Endodermal cell (in vitro differentiated cells): ENCODE results near the gene SORCS1. TPM values are rescaled to one million over a fixed set of nuclear protein-coding genes. Genes with fewer than 3 reads are reported as not detected.

Experiments used
- DNase-seq: peaks from one replicate; pipeline ENCODE4 v3.0.0-alpha.2; 2017
- H3K27ac ChIP-seq: 2 replicates; pipeline ENCODE4 v1.5.1; 2013; ENCODE audit warnings: mild to moderate bottlenecking, low read depth, low read length, moderate library complexity
- H3K27me3 ChIP-seq: 2 replicates; pipeline ENCODE4 v1.6.1; 2013; ENCODE audit warnings: mild to moderate bottlenecking, low read length, moderate library complexity; ENCODE audit not compliant: insufficient read depth, control insufficient read depth, poor library complexity, severe bottlenecking
- H3K36me3 ChIP-seq: 2 replicates; pipeline ENCODE4 v1.7.0; 2013; ENCODE audit warnings: mild to moderate bottlenecking, low read length, moderate library complexity; ENCODE audit not compliant: control insufficient read depth, insufficient read depth
- H3K4me1 ChIP-seq: one replicate; pipeline ENCODE4 v1.7.0; 2013; ENCODE audit warnings: low read length; ENCODE audit not compliant: control insufficient read depth, insufficient read depth
- H3K4me3 ChIP-seq: 2 replicates; pipeline ENCODE4 v1.5.1; 2013; ENCODE audit warnings: mild to moderate bottlenecking, low read length, moderate library complexity
- H3K9ac ChIP-seq: 2 replicates; pipeline ENCODE4 v1.6.1; 2013; ENCODE audit warnings: mild to moderate bottlenecking, low read length, moderate library complexity; ENCODE audit not compliant: poor library complexity, severe bottlenecking; ENCODE audit errors: extremely low read depth
- H3K9me3 ChIP-seq: 2 replicates; pipeline ENCODE4 v1.6.1; 2013; ENCODE audit warnings: mild to moderate bottlenecking, low read length, moderate library complexity; ENCODE audit not compliant: control insufficient read depth
- H3K27ac Mint-ChIP-seq: 2 replicates; pipeline ENCODE4 v1.8.0; 2020; ENCODE audit warnings: mixed read lengths
- H3K27me3 Mint-ChIP-seq: 2 replicates; pipeline ENCODE4 v1.8.0; 2021; ENCODE audit warnings: mild to moderate bottlenecking, mixed read lengths; ENCODE audit not compliant: insufficient read depth
- H3K36me3 Mint-ChIP-seq: 2 replicates; pipeline ENCODE4 v1.8.0; 2020; ENCODE audit warnings: low read depth, mixed read lengths
- H3K4me1 Mint-ChIP-seq: 2 replicates; pipeline ENCODE4 v1.8.0; 2020; ENCODE audit warnings: mixed read lengths
- H3K4me3 Mint-ChIP-seq: 2 replicates; pipeline ENCODE4 v1.8.0; 2020; ENCODE audit warnings: mild to moderate bottlenecking, moderate library complexity, mixed read lengths
- H3K9me3 Mint-ChIP-seq: 2 replicates; pipeline ENCODE4 v1.8.0; 2020; ENCODE audit warnings: mild to moderate bottlenecking, mixed read lengths
- CTCF ChIP-seq: fragments of 200-600 bp; sonication (generic); conservative IDR thresholded peaks from 2 replicates; pipeline ENCODE4 v1.5.0; 2021; ENCODE audit warnings: antibody characterized with exemption, mild to moderate bottlenecking
- WGBS, 2 experiments: methylation state at CpG; one replicate each; pipeline versions ENCODE4 v1.1.5 to v1.1.7; 2013; ENCODE audit warnings: missing lambda C conversion rate in 2 of 2, mixed read lengths in 1 of 2; ENCODE audit not compliant: insufficient coverage in 1 of 2, insufficient read length in 1 of 2; 5-methylcytosine and 5-hydroxymethylcytosine counted together
- total RNA-seq, 2 donors: library from RNA; stranded (reverse); fragmentation: NEBNext Ultra II Directional in 1 of 2; extraction: Animal tissue kit (Norgen Biotek cat#: 25700) in 1 of 2; gene quantifications; 2 replicates in 1 of 2; 3 replicates in 1 of 2; pipeline ENCODE4 v1.2.1, GENCODE V29; 2021

The SORCS1 gene
- total RNA-seq, 2 donors from 2014 or later: 57.4 to 79.6 TPM

GRCh38 chr10:106765241-106765754, 399.2 kb downstream of the SORCS1 start:
- no peak overlapping the region for H3K9ac ChIP-seq
- H3K27me3 ChIP-seq: no peaks in the 10 kb centered on the region
- DNase-seq: peak; percentile 62
- H3K36me3 ChIP-seq: peaks cover 28% of the 10 kb centered on the region
- H3K4me1 ChIP-seq: no peaks in the 10 kb centered on the region
- Mint-ChIP-seq H3K9me3 (no peaks in the 10 kb centered on the region), H3K36me3 (peaks cover 9% of the 10 kb centered on the region), H3K27ac (no peak overlapping the region), H3K4me1 (no peaks in the 10 kb centered on the region), H3K4me3 (no peak overlapping the region), H3K27me3 (no peaks in the 10 kb centered on the region)
- no peak overlapping the region for H3K27ac ChIP-seq
- H3K4me3 ChIP-seq: no peak overlapping the region
- 91 to 92% methylated on average over 1 of the region's 1 CpG for WGBS, 2 experiments
- TF ChIP-seq CTCF: peak; percentile 67
- H3K9me3 ChIP-seq: no peaks in the 10 kb centered on the region

- Mint-ChIP-seq H3K36me3 (peaks cover 9% of the 10 kb centered on the region), H3K4me3 (no peak overlapping the region), H3K4me1 (no peaks in the 10 kb centered on the region), H3K27me3 (no peaks in the 10 kb centered on the region), H3K9me3 (no peaks in the 10 kb centered on the region), H3K27ac (no peak overlapping the region)
- Histone ChIP-seq H3K4me1 (no peaks in the 10 kb centered on the region), H3K27ac (no peak overlapping the region), H3K36me3 (peaks cover 28% of the 10 kb centered on the region), H3K4me3 (no peak overlapping the region), H3K9ac (no peak overlapping the region), H3K27me3 (no peaks in the 10 kb centered on the region), H3K9me3 (no peaks in the 10 kb centered on the region)
- TF ChIP-seq CTCF: no peak
- DNase-seq: no peak
- WGBS, 2 experiments: 90 to 96% methylated on average over 5 to 6 of the region's 6 CpGs
Measured at GRCh38 chr10:106764360-106764759, 400.1 kb downstream of the SORCS1 start.

- DNase-seq: no peak
- Mint-ChIP-seq H3K4me3 (no peak overlapping the region), H3K9me3 (peaks cover 8% of the 10 kb centered on the region), H3K36me3 (peaks cover 16% of the 10 kb centered on the region), H3K27ac (no peak overlapping the region), H3K27me3 (peaks cover 2% of the 10 kb centered on the region), H3K4me1 (peaks cover 4% of the 10 kb centered on the region)
- Histone ChIP-seq H3K27me3 (no peaks in the 10 kb centered on the region), H3K36me3 (peaks cover 31% of the 10 kb centered on the region), H3K9me3 (peaks cover 7% of the 10 kb centered on the region), H3K27ac (no peak overlapping the region), H3K4me3 (no peak overlapping the region), H3K9ac (no peak overlapping the region), H3K4me1 (peaks cover 3% of the 10 kb centered on the region)
- 92 to 95% methylated on average over 2 to 4 of the region's 4 CpGs for WGBS, 2 experiments
- TF ChIP-seq CTCF: no peak
Measured at GRCh38 chr10:106761906-106762305, 402.6 kb downstream of the SORCS1 start.
